Stimulated activated CD8-positive, alpha-beta memory T cell treated with anti-CD3 and anti-CD28 coated beads, Interleukin-2, amount 100 ng/mL, for 48 hours (primary cell): ENCODE data around the gene DHX35.
"Not testable (repeated sequence)": the region's sequence is repeated elsewhere in the genome, so short reads cannot be mapped to it uniquely, and the experiment has no call there.

Experiments used
- DNase-seq, 2 donors: peaks; one replicate each; pipeline ENCODE4 v3.0.0-alpha.2; 2020; ENCODE audit warnings: low read depth in 2 of 2

The DHX35 gene

GRCh38 chr20:38941726-38942389 is 20.3 kb upstream of the DHX35 start:
- no peak for DNase-seq

- DNase-seq, result no peak
Observed at GRCh38 chr20:38945012-38945411, 17.1 kb upstream of the DHX35 start.

GRCh38 chr20:38946836-38947235 is 15.3 kb upstream of the DHX35 start:
- no peak for DNase-seq

- no peak for DNase-seq
Observed at GRCh38 chr20:38947931-38948362, 14.2 kb upstream of the DHX35 start.

GRCh38 chr20:38950254-38950653 is 11.9 kb upstream of the DHX35 start:
- DNase-seq, result no peak

- no peak for DNase-seq
Observed at GRCh38 chr20:38951611-38952010, 10.5 kb upstream of the DHX35 start.

GRCh38 chr20:38952153-38952552 is 10.0 kb upstream of the DHX35 start:
- no peak for DNase-seq

GRCh38 chr20:38953630-38954340 is 8.4 kb upstream of the DHX35 start:
- no peak for DNase-seq

GRCh38 chr20:38957235-38957876 is 4.8 kb upstream of the DHX35 start:
- DNase-seq, result no peak

- DNase-seq, result no peak
Observed at GRCh38 chr20:38957915-38958485, 4.1 kb upstream of the DHX35 start.

GRCh38 chr20:38960187-38960687 is 1.9 kb upstream of the DHX35 start:
- not testable (repeated sequence) for DNase-seq

- DNase-seq, result peak; percentile 4 to 17
Observed at GRCh38 chr20:38961530-38962043, 557 bp upstream of the DHX35 start.

GRCh38 chr20:38962928-38963401 is 821 bp downstream of the DHX35 start:
- DNase-seq, result no peak

GRCh38 chr20:38963745-38964144 is 1.6 kb downstream of the DHX35 start:
- DNase-seq, result no peak

- DNase-seq, result no peak
Observed at GRCh38 chr20:38965264-38965663, 3.1 kb downstream of the DHX35 start.

- DNase-seq, result no peak
Observed at GRCh38 chr20:38968090-38968489, 5.9 kb downstream of the DHX35 start.

GRCh38 chr20:38969708-38970107 is 7.6 kb downstream of the DHX35 start:
- DNase-seq, result no peak

GRCh38 chr20:38970302-38970701 is 8.2 kb downstream of the DHX35 start:
- no peak for DNase-seq

- no peak for DNase-seq
Observed at GRCh38 chr20:38973107-38973506, 11.0 kb downstream of the DHX35 start.

GRCh38 chr20:38973645-38974044 is 11.5 kb downstream of the DHX35 start:
- DNase-seq, result no peak

- no peak for DNase-seq
Observed at GRCh38 chr20:38975539-38976120, 13.5 kb downstream of the DHX35 start.

- DNase-seq, result no peak
Observed at GRCh38 chr20:38979434-38979833, 17.3 kb downstream of the DHX35 start.
